Trophoblast cell (in vitro differentiated cells and primary cell): Measurements from ENCODE around the gene KRT83.

Source experiments
- DNase-seq, 2 donors: peaks; one replicate each; pipeline ENCODE4 v3.0.0-alpha.2; 2016
- H2AFZ ChIP-seq: 2 replicates; pipeline ENCODE4 v1.6.1; 2013; ENCODE audit warnings: low read length, moderate library complexity, mild to moderate bottlenecking; ENCODE audit not compliant: insufficient read depth, poor library complexity
- H2AK5ac ChIP-seq: 2 replicates; pipeline ENCODE4 v1.6.1; 2013; ENCODE audit warnings: mild to moderate bottlenecking, low read length
- H2BK120ac ChIP-seq: 2 replicates; pipeline ENCODE4 v1.6.1; 2013; ENCODE audit warnings: low read length, mild to moderate bottlenecking, moderate library complexity; ENCODE audit not compliant: insufficient read depth, poor library complexity
- H2BK12ac ChIP-seq: 2 replicates; pipeline ENCODE4 v1.6.1; 2013; ENCODE audit warnings: mild to moderate bottlenecking, low read length, moderate library complexity
- H2BK5ac ChIP-seq: 2 replicates; pipeline ENCODE4 v1.6.1; 2013; ENCODE audit warnings: low read length, low read depth, moderate library complexity, mild to moderate bottlenecking; ENCODE audit not compliant: poor library complexity
- H3K14ac ChIP-seq: 2 replicates; pipeline ENCODE4 v1.6.1; 2013; ENCODE audit warnings: mild to moderate bottlenecking, low read length
- H3K18ac ChIP-seq: 2 replicates; pipeline ENCODE4 v1.6.1; 2013; ENCODE audit warnings: mild to moderate bottlenecking, low read length
- H3K23ac ChIP-seq: 2 replicates; pipeline ENCODE4 v1.6.1; 2013; ENCODE audit warnings: low read length
- H3K27ac ChIP-seq: 2 replicates; pipeline ENCODE4 v1.5.1; 2013; ENCODE audit warnings: low read depth, mild to moderate bottlenecking, inconsistent platforms, low read length, moderate library complexity
- H3K27me3 ChIP-seq: 2 replicates; pipeline ENCODE4 v1.6.1; 2013; ENCODE audit warnings: inconsistent platforms, mild to moderate bottlenecking, low read length, moderate library complexity; ENCODE audit not compliant: insufficient read depth
- H3K36me3 ChIP-seq, 2 experiments: 1 replicate in 1 of 2; 2 replicates in 1 of 2; pipeline ENCODE4 v1.6.1; 2013; ENCODE audit warnings: low read length in 2 of 2, mild to moderate bottlenecking in 2 of 2, moderate library complexity in 1 of 2; ENCODE audit not compliant: insufficient read depth in 2 of 2, control insufficient read depth in 1 of 2
- H3K4ac ChIP-seq: 2 replicates; pipeline ENCODE4 v1.6.1; 2013; ENCODE audit warnings: low read depth, mild to moderate bottlenecking, low read length, moderate library complexity
- H3K4me1 ChIP-seq, 2 experiments: 1 replicate in 1 of 2; 2 replicates in 1 of 2; pipeline ENCODE4 v1.6.1; 2013; ENCODE audit warnings: low read length in 2 of 2, mild to moderate bottlenecking in 2 of 2, moderate library complexity in 1 of 2; ENCODE audit not compliant: insufficient read depth in 2 of 2, control insufficient read depth in 1 of 2
- H3K4me2 ChIP-seq: 2 replicates; pipeline ENCODE4 v1.6.1; 2013; ENCODE audit warnings: inconsistent platforms, mild to moderate bottlenecking, low read length, moderate library complexity
- H3K4me3 ChIP-seq: 2 replicates; pipeline ENCODE4 v1.5.1; 2013; ENCODE audit warnings: mild to moderate bottlenecking, low read depth, low read length, inconsistent platforms
- H3K79me1 ChIP-seq: one replicate; pipeline ENCODE4 v1.6.1; 2013; ENCODE audit warnings: low read length
- H3K79me2 ChIP-seq: 2 replicates; pipeline ENCODE4 v1.6.1; 2013; ENCODE audit warnings: low read length, mild to moderate bottlenecking; ENCODE audit not compliant: control insufficient read depth, insufficient read depth, poor library complexity
- H3K9ac ChIP-seq: 2 replicates; pipeline ENCODE4 v1.6.1; 2013; ENCODE audit warnings: mild to moderate bottlenecking, low read length
- H3K9me3 ChIP-seq: 2 replicates; pipeline ENCODE4 v1.6.1; 2013; ENCODE audit warnings: low read depth, mild to moderate bottlenecking, control low read depth, inconsistent platforms, low read length; ENCODE audit not compliant: insufficient read depth
- H4K12ac ChIP-seq: 2 replicates; pipeline ENCODE4 v1.6.1; 2013; ENCODE audit warnings: low read depth, mild to moderate bottlenecking, low read length, moderate library complexity
- H4K8ac ChIP-seq: 2 replicates; pipeline ENCODE4 v1.6.1; 2013; ENCODE audit warnings: low read depth, mild to moderate bottlenecking, low read length, moderate library complexity
- H4K91ac ChIP-seq: one replicate; pipeline ENCODE4 v1.6.1; 2013; ENCODE audit warnings: low read depth, mild to moderate bottlenecking, low read length, moderate library complexity
- WGBS: extraction: QIAGEN DNeasy Blood & Tissue Kit; methylation state at CpG from one replicate; pipeline ENCODE4 v1.1.7; 2013; ENCODE audit warnings: missing lambda C conversion rate; ENCODE audit not compliant: insufficient read length, insufficient coverage; ENCODE audit errors: extremely low coverage; 5-methylcytosine and 5-hydroxymethylcytosine counted together

KRT83 gene

GRCh38 chr12:52349196-52349595 is 28.0 kb upstream of the KRT83 start:
- Histone ChIP-seq H3K27me3 (no peaks in the 10 kb centered on the region), H3K14ac (no peak overlapping the region), H3K4ac (no peak overlapping the region), H3K9ac (no peak overlapping the region), H2BK120ac (no peak overlapping the region), H2AK5ac (no peak overlapping the region), H3K36me3 (no peaks in the 10 kb centered on the region), H3K79me2 (no peaks in the 10 kb centered on the region), H4K12ac (no peak overlapping the region), H3K4me2 (no peak overlapping the region), H2AFZ (no peak overlapping the region), H4K91ac (no peak overlapping the region), H2BK12ac (no peak overlapping the region), H3K27ac (no peak overlapping the region), H3K4me1 (peaks cover 10 to 13% of the 10 kb centered on the region in 2 experiments), H3K23ac (no peak overlapping the region), H3K18ac (no peak overlapping the region), H3K4me3 (no peak overlapping the region), H2BK5ac (no peak overlapping the region), H3K79me1 (no peaks in the 10 kb centered on the region), H3K9me3 (peaks cover 4% of the 10 kb centered on the region), H4K8ac (no peak overlapping the region)
- DNase-seq: no peak
- WGBS: 100% methylated on average over 1 of the region's 6 CpGs

GRCh38 chr12:52347551-52348510 is 26.6 kb upstream of the KRT83 start:
- no peaks in the 10 kb centered on the region for H3K36me3 ChIP-seq
- no peak overlapping the region for H2BK12ac ChIP-seq
- H3K27me3 ChIP-seq: no peaks in the 10 kb centered on the region
- H2BK5ac ChIP-seq: no peak overlapping the region
- H3K79me2 ChIP-seq: no peaks in the 10 kb centered on the region
- H2AFZ ChIP-seq: no peak overlapping the region
- H3K23ac ChIP-seq: no peak overlapping the region
- no peak overlapping the region for H3K4me3 ChIP-seq
- no peak overlapping the region for H3K27ac ChIP-seq
- peaks cover 4% of the 10 kb centered on the region for H3K9me3 ChIP-seq
- no peak overlapping the region for H4K12ac ChIP-seq
- H3K4me2 ChIP-seq: no peak overlapping the region
- no peak overlapping the region for H2BK120ac ChIP-seq
- peaks cover 10 to 13% of the 10 kb centered on the region in 2 experiments for H3K4me1 ChIP-seq
- no peak overlapping the region for H3K4ac ChIP-seq
- H2AK5ac ChIP-seq: no peak overlapping the region
- H3K79me1 ChIP-seq: no peaks in the 10 kb centered on the region
- H3K18ac ChIP-seq: no peak overlapping the region
- no peak for DNase-seq
- H4K91ac ChIP-seq: no peak overlapping the region
- H3K14ac ChIP-seq: no peak overlapping the region
- WGBS: no CpG with 5 or more reads among the region's 16 CpGs
- no peak overlapping the region for H4K8ac ChIP-seq
- H3K9ac ChIP-seq: no peak overlapping the region

GRCh38 chr12:52347016-52347415 is 25.8 kb upstream of the KRT83 start:
- Histone ChIP-seq H4K12ac (no peak overlapping the region), H2BK120ac (no peak overlapping the region)

GRCh38 chr12:52346593-52346992 is 25.4 kb upstream of the KRT83 start:
- H3K79me1 ChIP-seq: no peaks in the 10 kb centered on the region
- H3K14ac ChIP-seq: no peak overlapping the region
- no peak overlapping the region for H3K4ac ChIP-seq
- no peak overlapping the region for H3K23ac ChIP-seq
- no peak overlapping the region for H4K12ac ChIP-seq
- WGBS: no CpG with 5 or more reads among the region's 4 CpGs
- no peak overlapping the region for H3K9ac ChIP-seq
- no peak overlapping the region for H3K18ac ChIP-seq
- no peaks in the 10 kb centered on the region for H3K79me2 ChIP-seq
- no peak overlapping the region for H3K4me3 ChIP-seq
- H3K27me3 ChIP-seq: no peaks in the 10 kb centered on the region
- no peaks in the 10 kb centered on the region for H3K36me3 ChIP-seq
- no peak overlapping the region for H3K4me2 ChIP-seq
- no peak overlapping the region for H3K27ac ChIP-seq
- H4K91ac ChIP-seq: no peak overlapping the region
- no peak for DNase-seq
- no peak overlapping the region for H2BK120ac ChIP-seq
- H2BK12ac ChIP-seq: no peak overlapping the region
- H4K8ac ChIP-seq: no peak overlapping the region
- H2AFZ ChIP-seq: no peak overlapping the region
- no peak overlapping the region for H2BK5ac ChIP-seq
- peaks cover 10 to 13% of the 10 kb centered on the region in 2 experiments for H3K4me1 ChIP-seq
- H2AK5ac ChIP-seq: no peak overlapping the region
- peaks cover 4% of the 10 kb centered on the region for H3K9me3 ChIP-seq

More at GRCh38 chr12:52347016-52347415, 25.8 kb upstream of the KRT83 start:
- Histone ChIP-seq H3K79me2 (no peaks in the 10 kb centered on the region), H3K9me3 (peaks cover 4% of the 10 kb centered on the region), H4K91ac (no peak overlapping the region), H3K36me3 (no peaks in the 10 kb centered on the region), H3K27me3 (no peaks in the 10 kb centered on the region), H3K14ac (no peak overlapping the region), H3K4me3 (no peak overlapping the region), H2BK5ac (no peak overlapping the region), H3K79me1 (no peaks in the 10 kb centered on the region), H2BK12ac (no peak overlapping the region), H2AFZ (no peak overlapping the region), H3K18ac (peak overlapping the region; percentile 25), H3K27ac (no peak overlapping the region), H2AK5ac (no peak overlapping the region), H3K4ac (no peak overlapping the region), H3K4me1 (peaks cover 10 to 13% of the 10 kb centered on the region in 2 experiments), H3K23ac (no peak overlapping the region), H3K4me2 (no peak overlapping the region), H3K9ac (no peak overlapping the region), H4K8ac (no peak overlapping the region)
- WGBS: no CpG with 5 or more reads among the region's 9 CpGs
- DNase-seq: no peak
